T47D (cell line): Measurements from ENCODE around the gene DNAJB8.

Source experiments
- DNase-seq, 2 experiments: peaks; one replicate each; pipeline versions ENCODE4 v3.0.0 to v3.0.0-alpha.2; 2011 to 2012; ENCODE audit warnings: low read depth in 1 of 2, low spot score in 1 of 2
- JUND ChIP-seq: IDR thresholded peaks from 2 replicates; pipeline ENCODE4 v1.6.1; 2012; ENCODE audit warnings: low read depth
- in situ Hi-C: cut with HindIII; loops from 2 replicates; pipeline ENCODE4 v1.10.0; 2016; ENCODE audit warnings: low sequenced_read_pairs, low pct_unique_long_range_greater_than_20kb

The DNAJB8 gene

DNA sequence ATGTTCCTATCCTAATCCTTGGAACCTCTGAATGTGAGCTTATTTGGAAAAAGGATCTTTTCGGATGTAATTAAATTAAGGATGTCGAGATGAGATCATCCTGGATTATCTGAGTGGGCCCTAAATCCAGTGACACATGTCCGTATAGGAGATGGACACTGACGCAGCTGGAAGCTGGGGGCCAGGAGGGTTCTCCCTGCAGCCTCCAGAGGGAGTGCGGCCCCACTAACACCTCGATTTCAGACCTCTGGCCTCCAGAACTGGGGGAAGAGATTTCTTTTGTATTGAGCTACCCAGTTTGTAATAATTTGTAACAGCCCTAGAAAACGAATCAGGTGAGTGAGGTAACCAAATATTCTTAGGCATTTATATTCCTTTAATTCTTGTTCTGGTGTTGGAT is 2.5 kb downstream of the DNAJB8 start:
- DNase-seq = no peak
- in situ Hi-C loops = no loop called here
- TF ChIP-seq JUND = no peak

DNA sequence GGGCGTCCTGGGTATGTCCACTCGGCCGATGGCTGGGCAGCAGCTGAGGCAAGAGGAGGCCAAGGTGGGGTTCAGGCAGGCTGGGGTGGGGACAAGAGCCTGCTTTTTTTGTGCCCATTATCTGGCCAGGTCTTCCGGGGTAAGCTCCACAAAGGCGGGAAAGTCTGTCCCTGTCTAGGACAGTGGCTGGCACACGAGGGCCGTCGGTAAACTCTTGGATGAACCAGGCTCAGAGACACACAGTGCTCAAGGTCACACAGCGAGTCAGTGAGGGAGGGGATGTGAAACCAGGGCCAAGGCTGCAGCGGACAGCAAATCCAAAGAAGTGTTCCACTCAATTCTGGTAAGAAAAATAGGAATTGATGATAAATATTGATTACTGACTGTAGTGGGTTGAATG is 2.9 kb downstream of the DNAJB8 start:
- no peak for TF ChIP-seq JUND
- no peak for DNase-seq
- in situ Hi-C loops = no loop called here

DNA sequence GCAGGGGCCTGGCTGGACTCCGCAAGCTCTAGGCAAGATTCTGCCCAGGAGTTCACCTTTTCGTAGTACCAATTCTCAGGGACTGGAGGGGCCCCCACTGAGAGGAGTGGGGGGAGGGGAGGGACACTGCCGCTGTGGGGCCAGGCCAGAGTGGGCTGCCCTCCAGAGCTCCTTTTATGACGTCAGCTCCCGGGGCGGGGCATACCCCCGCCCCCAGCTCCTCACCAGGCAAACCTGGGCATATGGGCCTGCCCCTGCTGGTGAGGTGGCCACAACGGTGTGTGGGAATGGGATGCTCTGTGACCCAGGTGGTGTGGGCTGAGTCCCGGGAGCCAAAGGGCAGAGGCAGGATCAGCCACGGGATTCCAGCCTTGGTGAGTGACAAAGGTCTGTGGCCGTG is 3.3 kb downstream of the DNAJB8 start:
- in situ Hi-C loops = no loop called here
- TF ChIP-seq JUND = no peak
- DNase-seq = no peak

DNA sequence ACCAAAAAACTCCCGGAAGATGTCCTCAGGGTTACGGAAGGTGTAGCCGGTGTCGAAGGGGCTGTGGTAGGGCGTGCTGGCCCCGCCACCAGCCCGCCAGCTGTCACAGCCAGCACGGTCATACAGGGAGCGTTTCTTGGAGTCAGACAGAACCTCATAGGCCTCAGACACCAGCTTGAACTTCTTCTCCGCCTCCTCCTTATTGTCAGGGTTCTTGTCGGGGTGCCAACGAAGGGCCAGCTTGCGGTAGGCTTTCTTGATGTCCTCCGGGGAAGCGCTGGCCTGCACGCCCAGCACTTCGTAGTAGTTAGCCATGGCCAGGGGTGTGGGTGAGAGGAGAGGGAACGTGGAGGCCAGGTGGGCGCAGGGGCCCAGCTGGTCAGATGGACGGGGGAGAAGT is 3.8 kb downstream of the DNAJB8 start:
- no peak for DNase-seq
- no peak for TF ChIP-seq JUND
- in situ Hi-C loops = no loop called here

DNA sequence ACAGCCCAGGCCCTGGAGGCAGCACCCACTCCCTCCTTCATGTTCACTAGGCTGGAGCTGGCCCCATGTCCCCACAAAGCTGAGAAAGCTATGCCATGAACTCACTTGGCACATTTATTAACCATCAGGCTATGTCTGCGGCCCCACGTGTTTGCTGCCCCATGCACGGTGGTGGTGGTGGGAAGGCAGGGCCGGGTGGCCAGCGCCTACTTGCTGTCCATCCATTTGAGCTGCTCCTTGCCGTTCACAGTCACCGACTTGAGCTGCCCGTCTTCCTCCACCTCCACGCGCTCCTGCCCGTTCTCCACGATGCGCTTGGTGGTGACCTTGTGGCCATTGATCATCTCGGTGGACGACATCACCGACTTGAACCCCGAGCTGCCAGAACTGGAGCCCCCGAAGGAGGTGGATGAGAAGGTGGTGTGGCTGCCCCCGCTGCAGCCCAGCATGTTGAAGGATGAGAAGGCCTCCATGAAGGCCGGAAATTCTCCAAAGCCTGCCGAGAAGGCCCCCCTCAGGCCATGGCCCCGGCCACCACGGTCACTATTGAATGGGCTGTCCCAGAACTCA is 4.3 kb downstream of the DNAJB8 start:
- TF ChIP-seq JUND = no peak
- in situ Hi-C loops = no loop called here
- no peak for DNase-seq

DNA sequence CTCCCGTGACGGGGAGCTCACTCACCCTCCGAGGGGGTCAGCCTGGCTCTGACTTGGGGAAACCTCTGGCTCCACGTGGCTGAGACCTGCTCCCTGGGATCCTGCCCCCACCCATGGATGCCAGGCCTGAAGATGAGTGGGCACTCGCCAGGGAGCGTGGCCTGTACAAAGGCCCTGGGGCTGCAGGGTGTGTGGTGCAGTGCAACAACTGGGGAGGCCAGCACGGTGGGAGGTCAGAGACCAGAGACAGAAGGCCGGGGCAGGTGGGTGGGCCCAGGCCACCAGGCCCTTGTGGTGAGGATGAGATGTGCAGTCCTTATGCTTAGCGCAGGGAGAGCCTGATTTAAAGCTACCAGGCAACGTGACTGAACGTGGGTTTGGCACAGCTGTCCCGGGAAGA is 5.0 kb downstream of the DNAJB8 start:
- in situ Hi-C loops = no loop called here
- no peak for DNase-seq
- no peak for TF ChIP-seq JUND

DNA sequence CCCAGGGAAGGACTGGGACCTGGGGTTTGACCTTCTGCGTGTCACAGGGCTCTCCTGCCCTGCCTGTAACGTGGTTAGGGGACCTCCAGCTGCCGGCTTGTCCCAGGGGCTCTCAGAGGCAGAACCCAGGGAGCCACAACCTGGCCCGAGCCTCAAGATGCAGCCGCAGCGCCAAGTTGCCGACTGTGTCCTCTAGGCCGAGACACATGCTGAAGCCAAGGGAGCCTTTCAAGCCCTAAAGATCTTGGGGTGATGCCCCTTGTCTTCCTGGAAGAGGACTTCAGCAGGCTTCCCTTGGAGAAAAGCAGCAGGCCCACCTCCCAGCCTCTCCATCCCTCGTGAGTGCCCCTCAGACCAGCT is 7.2 kb downstream of the DNAJB8 start:
- TF ChIP-seq JUND = no peak
- in situ Hi-C loops = no loop called here
- DNase-seq = no peak

DNA sequence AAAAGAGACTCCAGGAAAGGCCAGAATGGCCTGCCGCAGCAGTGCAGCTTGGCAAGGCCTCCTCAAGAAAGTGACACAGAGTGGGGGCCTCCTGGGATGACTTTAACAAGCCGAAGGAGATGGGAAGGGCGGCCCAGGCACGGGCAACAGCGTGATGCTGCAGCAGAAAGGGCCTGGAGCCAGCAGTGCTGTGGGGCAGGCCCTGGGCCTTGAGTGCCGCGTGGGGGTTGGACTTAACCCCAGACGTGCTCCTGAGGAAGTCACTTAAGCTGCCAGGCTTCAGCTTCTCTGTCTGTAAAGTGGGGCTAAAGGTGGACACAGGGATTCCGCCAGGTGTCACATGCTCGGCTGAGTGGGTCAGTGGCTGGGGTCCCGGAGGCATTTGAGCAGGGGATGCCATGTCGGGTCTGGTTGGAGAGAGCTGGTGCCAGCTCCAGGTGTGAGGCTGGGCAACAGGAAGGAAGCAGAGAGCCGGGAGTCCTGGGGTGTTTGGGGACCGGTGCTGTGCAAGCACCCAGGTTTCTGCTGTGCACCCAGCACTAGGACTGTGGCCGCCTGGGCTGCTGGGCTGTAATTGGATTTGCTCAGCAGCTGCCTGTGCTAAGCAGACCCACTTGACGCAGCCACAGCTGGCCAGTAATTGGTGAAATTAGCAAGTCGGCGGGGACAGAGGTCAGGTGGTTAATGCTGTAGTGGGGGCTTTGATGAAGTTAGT is 7.8 kb downstream of the DNAJB8 start:
- in situ Hi-C loops = no loop called here
- TF ChIP-seq JUND = no peak
- no peak for DNase-seq

DNA sequence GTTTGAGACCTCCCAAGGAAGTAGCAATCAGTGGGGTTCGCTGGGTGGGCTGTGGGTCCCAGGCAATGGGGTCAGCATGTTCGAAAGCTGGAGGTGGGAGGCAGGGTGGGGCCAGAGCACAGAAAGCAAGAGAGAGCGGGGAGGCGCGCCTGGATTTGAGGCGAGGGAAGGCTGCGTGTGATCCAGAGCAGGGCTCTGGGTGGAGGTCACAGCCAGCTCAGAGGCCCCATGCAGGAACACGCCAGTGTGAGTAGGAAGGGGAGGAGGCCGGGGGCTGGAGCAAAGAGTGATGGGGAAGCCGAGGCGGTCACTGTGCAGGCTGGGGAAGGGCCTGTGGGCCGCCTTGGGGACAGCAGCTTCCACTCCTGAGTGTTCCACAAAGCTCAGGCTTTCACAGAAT is 8.8 kb downstream of the DNAJB8 start:
- DNase-seq = no peak
- TF ChIP-seq JUND = no peak
- in situ Hi-C loops = no loop called here

DNA sequence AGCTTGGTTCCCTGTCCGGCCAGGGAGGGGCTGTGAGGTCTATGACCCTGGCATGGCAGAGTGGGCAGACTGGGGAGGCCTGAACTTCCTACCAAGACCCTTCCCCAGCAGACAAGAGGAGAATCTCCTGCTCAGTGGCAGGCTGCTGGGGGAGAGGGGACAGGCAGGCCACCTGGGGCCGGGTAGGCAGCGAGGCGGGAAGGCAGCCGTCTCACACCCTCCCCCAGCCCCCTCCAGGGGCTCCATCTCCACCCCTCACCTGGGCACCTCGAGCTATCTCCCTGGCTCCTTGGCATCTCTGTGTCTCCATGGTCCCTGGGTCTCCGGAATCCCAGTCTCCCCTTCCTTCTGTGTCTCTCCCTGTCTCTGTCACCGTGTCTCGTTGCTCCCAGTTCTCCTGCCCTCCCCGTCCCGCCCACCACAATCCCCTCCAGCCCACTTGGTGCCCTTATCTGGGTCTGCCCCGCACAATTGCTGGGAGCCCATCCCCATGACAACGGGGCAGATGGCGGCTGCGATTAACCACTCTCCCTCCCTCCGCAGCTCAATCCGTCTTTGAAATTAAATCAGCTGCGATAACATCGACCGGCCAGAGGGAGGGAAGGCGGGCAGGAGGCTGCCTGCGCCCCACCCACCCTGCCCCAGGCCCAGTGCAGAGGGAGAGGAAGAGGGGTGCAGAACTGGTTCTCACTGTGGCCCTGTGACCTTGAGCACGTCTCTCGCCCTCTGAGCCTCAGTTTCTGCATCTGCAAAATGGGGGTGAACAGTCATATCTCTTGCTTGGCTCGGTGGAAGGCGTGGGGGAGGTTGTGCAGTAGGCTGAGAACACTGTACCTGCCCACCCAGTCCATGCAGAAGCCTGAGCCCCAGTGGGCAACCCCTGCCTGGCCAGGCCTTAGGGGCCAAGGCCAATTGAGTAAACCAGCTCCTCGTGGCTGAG is 9.6 kb downstream of the DNAJB8 start:
- in situ Hi-C loops = no loop called here
- no peak for DNase-seq
- no peak for TF ChIP-seq JUND

DNA sequence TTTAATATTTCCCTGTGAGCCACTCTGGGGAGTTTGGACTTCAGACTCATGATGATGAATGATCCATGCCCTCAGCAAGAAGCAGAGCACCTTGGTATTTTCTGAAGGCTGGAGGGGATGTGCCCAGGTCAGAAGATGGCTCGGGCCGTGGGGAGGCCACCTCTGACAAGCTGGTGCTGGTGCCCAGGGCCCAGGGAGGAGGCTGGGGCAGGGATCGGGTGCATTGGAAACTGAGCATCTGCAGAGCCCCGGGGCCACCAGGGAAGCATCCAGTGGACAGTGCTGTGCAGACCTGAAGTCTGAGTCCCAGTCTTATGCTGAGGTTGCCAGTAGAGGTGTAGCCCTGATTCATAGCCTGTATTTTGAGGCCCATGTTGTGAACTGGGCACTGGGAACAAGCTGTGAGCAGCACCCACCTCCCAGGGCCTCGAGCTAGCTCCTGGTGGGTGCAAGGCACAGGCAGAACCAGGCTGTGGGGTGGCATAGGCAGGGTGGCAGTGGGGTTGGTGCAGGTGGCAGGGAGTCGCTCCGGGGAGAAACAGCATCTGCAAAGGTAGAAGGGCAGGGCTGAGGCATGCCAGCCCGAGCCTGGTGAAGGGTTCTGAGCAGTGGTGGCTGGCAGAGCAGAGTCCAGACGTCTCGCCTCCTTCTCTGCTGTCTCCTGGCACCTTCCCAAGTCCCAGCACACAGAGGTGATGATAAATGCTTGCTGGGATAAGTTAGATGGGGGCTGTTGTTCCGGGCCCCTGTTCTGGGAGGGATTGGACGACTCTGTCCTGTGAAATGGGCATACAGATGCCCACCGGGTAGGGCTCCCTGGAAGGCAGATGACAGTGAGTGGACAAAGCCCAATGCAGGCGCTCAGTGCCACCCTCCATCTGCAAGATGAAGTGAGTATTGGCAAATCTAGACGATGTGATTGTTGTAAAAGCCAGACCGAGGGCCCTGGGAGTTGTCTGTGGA is 10.6 kb downstream of the DNAJB8 start:
- no peak for TF ChIP-seq JUND
- in situ Hi-C loops = no loop called here
- DNase-seq = no peak

DNA sequence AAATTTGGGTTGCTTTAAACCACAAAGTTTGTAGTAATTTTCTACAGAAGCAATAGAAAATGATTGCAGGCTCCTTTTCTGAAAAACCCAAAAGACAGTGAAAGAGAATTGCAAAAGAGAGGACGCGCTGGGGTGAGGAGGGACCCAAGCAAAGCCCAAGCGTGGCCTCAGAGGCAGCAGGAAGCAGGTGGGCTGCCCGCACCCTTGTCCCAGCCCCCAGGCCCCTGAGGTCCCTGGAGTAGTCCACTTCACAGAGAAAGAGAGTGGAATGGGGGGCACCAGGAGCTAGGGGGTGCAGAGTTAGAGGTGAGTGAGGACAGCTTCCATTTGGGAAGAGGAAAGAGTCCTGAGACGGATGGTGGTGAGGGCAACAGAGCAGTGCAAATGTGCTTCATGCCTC is 11.6 kb downstream of the DNAJB8 start:
- DNase-seq = no peak
- TF ChIP-seq JUND = no peak
- in situ Hi-C loops = no loop called here
